Mesodermal cell (in vitro differentiated cells): ENCODE data around the gene FBXO2.

Source experiments
- H3K27ac ChIP-seq: 2 replicates; pipeline ENCODE4 v1.7.0; 2013; ENCODE audit warnings: mild to moderate bottlenecking, low read depth, low read length, moderate library complexity; ENCODE audit not compliant: severe bottlenecking
- H3K36me3 ChIP-seq: 2 replicates; pipeline ENCODE4 v1.7.1; 2013; ENCODE audit warnings: mild to moderate bottlenecking, low read length, moderate library complexity; ENCODE audit not compliant: control insufficient read depth, insufficient read depth
- H3K4me1 ChIP-seq: one replicate; pipeline ENCODE4 v1.7.1; 2013; ENCODE audit warnings: mild to moderate bottlenecking, low read length; ENCODE audit not compliant: insufficient read depth, control insufficient read depth, poor library complexity, severe bottlenecking
- H3K4me3 ChIP-seq: 2 replicates; pipeline ENCODE4 v1.7.0; 2013; ENCODE audit warnings: low read length, control low read depth, mild to moderate bottlenecking; ENCODE audit not compliant: insufficient read depth, poor library complexity, severe bottlenecking; ENCODE audit errors: extremely low read depth
- H3K9me3 ChIP-seq: 2 replicates; pipeline ENCODE4 v1.7.1; 2013; ENCODE audit warnings: mild to moderate bottlenecking, low read length, moderate library complexity; ENCODE audit not compliant: control insufficient read depth
- WGBS, 2 experiments: methylation state at CpG; one replicate each; pipeline ENCODE4 v1.1.5; 2013; ENCODE audit warnings: missing lambda C conversion rate in 2 of 2; ENCODE audit not compliant: insufficient coverage in 2 of 2; 5-methylcytosine and 5-hydroxymethylcytosine counted together

FBXO2 gene

DNA sequence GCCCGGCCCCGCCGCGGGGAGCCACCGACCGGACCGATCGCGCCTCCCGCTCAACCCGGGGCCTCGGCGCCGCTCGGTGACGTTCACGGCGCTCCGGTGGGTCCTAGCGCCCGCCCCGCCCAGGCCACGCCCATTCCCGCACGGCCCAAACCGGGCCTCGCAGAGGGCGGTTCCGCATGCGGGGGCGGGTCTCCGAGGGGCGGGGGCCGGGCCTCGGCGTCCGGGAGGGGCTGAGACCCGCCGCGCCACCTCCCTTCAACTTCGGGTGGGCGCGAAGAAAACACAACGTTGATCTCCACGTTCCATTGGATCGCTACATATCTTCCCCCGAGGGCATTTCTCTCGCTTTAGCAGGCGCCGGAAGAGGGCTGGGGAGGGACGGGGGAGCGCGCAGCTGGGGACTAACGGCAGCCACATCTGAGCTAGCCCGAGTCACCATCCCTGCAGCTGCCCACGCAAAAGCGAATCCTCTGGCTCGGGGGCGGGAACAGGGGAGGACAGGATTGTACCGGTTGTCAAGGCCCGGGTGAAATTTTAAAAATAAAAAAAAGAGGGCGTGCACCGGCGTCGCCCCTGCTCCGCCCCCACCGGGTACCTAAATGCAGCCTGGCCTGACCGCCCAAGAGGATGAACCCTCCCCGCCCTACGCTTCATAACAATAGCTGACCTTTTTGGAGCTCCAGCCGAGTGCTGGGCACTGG lies 27.0 kb upstream of the FBXO2 start, which contains the start of gene MAD2L2:
Gene MAD2L2, minus strand, starts transcription at position 78 of the 701 bp plus-strand sequence. CDS start 547 bp downstream, outside the sequence.
- WGBS, 2 experiments: 1% methylated on average over 47 to 60 of the region's 71 CpGs
- no peaks in the 10 kb centered on the region for H3K9me3 ChIP-seq

DNA sequence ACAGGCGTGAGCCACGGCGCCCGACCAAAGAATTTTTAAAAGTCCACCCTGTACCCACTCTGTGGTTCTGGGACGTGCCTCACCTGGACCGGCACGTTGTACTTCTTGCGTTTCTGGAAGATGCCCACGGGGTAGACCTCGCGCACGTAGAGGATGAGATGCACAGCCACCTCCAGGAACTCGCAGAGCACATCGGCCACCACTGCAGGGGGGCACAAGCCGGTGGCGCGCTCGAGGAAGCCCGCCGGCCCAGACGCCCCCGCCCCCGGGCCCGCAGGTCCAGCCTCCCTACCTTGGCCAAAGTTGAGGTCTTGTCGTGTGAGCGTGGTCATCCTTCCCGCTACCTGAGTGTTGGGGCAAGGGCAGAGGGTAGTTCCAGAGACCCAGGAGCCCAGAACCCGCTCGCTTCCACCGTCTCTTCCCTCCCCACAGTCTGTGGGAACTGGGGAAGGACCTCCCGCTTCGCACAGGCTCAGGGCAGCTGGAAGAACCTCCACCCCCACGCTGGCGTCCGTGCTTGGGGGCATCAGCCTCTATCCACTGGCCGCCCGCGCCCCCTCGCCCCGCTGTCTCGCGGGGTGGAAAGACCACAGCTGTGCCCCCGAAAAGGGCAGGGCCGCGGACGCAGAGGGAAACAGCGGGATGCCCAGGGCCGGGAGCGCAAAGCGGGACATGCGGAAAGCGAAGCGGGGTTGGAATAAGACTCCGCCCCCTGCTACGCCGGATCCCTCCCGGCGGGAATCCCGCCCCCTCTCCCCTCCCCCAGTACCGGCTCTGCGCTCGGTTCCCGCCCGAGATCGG lies 26.2 kb upstream of the FBXO2 start:
- 3 to 5% methylated on average over 36 to 38 of the region's 65 CpGs for WGBS, 2 experiments
- Histone ChIP-seq H3K9me3 (no peaks in the 10 kb centered on the region), H3K36me3 (peaks cover 32% of the 10 kb centered on the region), H3K4me3 (peak overlapping the region; percentile 87), H3K27ac (peak overlapping the region; percentile 31), H3K4me1 (peaks cover 11% of the 10 kb centered on the region)

More for the DNA sequence above, 27.0 kb upstream of the FBXO2 start, which contains the start of gene MAD2L2:
- H3K4me3 ChIP-seq: peak within 1 kb of the TSS; percentile 87
- H3K27ac ChIP-seq: peak within 1 kb of the TSS; percentile 31
- H3K4me1 ChIP-seq: peaks cover 11% of the 10 kb centered on the region
- H3K36me3 ChIP-seq: peaks cover 25% of the 10 kb centered on the region

DNA sequence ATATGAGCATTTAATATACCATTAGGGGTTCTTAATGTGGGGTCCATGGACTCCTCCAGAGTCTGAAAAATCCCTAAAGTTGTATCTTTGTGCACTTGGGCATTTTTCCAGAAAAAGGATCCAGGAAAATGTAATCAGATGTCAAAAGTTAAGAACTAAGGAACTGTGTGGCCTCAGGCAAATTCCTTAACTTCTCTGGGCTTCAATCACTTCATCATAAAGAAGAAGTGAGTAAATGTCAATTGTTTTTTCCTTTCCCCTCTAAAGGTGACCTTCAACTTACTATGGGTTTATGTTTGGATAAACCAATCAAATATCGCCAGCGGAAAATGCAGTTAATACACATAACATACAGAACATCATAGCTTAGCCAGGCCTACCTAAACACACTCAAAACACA lies 24.2 kb upstream of the FBXO2 start:
- H3K27ac ChIP-seq: no peak overlapping the region
- H3K36me3 ChIP-seq: peaks cover 46% of the 10 kb centered on the region
- H3K4me3 ChIP-seq: no peak overlapping the region
- 88 to 92% methylated on average over 2 of the region's 2 CpGs for WGBS, 2 experiments
- peaks cover 11% of the 10 kb centered on the region for H3K4me1 ChIP-seq
- no peaks in the 10 kb centered on the region for H3K9me3 ChIP-seq

DNA sequence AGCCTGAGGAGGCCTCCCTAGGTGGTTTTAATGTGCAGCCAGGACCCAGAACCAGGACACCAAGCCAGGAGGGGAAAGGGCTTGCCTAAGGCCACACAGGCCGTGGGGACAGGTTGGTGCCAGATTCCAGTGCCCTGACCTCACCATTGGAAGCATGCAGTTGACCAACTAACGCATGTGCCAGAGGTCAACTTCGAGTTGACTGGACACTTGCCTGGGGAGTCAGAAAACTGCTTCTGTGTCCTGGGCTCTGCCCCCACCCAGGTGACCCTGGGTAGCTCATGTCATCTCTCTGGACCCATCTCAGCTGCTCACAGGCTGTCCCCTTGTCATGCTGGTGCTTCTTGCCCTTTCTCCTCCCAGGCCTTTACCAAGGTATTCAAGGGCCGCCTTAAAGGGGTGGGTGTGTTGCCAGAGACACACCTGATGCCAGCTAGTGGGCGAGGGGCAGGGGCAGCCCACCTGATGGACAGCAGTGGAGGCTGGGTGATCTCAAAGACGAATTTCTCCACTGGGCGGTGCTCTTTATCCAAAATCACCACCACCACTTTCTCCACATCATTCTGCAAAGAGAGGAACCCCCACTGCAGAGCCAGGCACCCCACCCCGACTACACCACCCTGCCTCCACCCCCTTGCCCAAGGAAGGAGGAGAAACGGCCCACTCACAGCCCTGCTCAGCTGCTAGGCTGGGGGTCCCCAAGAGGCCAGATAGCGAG lies 22.3 kb upstream of the FBXO2 start:
- WGBS, 2 experiments: 88 to 89% methylated on average over 4 to 8 of the region's 10 CpGs
- peaks cover 53% of the 10 kb centered on the region for H3K36me3 ChIP-seq

DNA sequence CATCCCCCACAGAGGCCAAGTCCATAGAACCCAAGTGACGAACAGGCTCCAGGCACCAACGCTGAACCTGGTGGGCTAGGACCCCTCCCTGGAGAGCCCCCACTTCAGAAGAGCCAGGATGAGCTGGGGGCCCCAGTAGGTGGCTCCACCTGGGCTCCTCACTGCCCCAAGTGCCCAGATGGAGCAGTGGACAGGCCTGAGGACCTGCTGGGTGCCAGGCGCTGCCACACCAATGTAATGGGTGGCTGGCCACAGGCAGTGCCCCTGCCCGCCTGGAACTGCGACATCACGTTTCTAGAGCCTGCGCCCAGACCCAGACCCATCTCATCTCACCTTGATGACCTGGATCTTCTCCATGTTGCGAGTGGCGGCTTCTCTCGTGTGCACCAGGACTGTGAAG lies 21.1 kb upstream of the FBXO2 start:
- H3K36me3 ChIP-seq: peaks cover 58% of the 10 kb centered on the region
- no peaks in the 10 kb centered on the region for H3K9me3 ChIP-seq
- WGBS, 2 experiments: 93 to 96% methylated on average over 5 to 7 of the region's 10 CpGs
- no peak overlapping the region for H3K4me3 ChIP-seq
- H3K4me1 ChIP-seq: no peaks in the 10 kb centered on the region
- no peak overlapping the region for H3K27ac ChIP-seq

More for the DNA sequence above, 22.3 kb upstream of the FBXO2 start:
- H3K9me3 ChIP-seq: no peaks in the 10 kb centered on the region
- H3K4me3 ChIP-seq: no peak overlapping the region
- H3K4me1 ChIP-seq: peaks cover under 1% of the 10 kb centered on the region
- no peak overlapping the region for H3K27ac ChIP-seq

DNA sequence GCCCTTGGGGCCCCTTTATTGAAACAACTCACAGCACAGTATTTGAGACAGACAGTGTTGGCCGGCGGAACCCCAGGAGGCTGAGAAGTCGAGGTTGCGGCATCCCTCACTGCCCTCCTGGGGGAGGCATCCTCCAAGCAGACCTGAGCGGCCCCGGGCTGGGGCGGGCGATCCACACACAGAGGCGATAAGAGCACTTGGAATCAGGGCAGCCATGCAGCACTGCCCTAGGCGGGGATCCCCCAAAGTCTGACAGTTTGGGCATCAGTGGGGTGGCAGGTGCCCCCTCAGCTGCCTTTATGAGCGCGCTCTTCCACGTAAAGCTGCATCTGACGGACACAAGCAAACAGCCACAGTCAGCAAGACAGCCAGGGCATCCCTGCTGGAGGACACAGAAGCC lies 20.3 kb upstream of the FBXO2 start:
- no peaks in the 10 kb centered on the region for H3K4me1 ChIP-seq
- peaks cover 58% of the 10 kb centered on the region for H3K36me3 ChIP-seq
- 96 to 98% methylated on average over 13 to 14 of the region's 14 CpGs for WGBS, 2 experiments
- H3K27ac ChIP-seq: no peak overlapping the region
- no peaks in the 10 kb centered on the region for H3K9me3 ChIP-seq
- H3K4me3 ChIP-seq: no peak overlapping the region

DNA sequence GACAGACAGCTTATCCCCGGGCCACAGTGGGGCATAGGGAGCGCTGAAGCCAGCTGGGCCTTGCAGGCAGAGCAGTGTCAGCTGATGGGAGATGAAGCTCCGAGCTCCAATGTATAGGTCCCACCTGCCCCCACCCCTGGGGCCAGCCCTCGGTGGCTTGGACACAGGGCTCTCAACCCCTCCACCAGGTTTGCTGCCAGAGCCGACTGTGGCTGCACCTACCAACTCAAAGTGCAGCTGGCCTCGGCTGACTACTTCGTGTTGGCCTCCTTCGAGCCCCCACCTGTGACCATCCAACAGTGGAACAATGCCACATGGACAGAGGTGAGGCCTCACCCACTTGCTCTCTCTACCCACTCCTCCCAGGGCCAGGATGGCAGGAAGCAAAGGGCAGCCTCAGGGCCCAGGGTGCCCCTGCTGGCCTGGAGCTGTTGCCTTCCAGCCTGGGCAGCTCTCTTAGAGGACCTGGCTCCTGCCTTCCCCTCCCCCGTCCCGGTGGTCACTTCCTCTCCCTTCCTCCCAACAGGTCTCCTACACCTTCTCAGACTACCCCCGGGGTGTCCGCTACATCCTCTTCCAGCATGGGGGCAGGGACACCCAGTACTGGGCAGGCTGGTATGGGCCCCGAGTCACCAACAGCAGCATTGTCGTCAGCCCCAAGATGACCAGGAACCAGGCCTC lies 19.0 kb upstream of the FBXO2 start:
- H3K27ac ChIP-seq: no peak overlapping the region
- peaks cover 51% of the 10 kb centered on the region for H3K36me3 ChIP-seq

DNA sequence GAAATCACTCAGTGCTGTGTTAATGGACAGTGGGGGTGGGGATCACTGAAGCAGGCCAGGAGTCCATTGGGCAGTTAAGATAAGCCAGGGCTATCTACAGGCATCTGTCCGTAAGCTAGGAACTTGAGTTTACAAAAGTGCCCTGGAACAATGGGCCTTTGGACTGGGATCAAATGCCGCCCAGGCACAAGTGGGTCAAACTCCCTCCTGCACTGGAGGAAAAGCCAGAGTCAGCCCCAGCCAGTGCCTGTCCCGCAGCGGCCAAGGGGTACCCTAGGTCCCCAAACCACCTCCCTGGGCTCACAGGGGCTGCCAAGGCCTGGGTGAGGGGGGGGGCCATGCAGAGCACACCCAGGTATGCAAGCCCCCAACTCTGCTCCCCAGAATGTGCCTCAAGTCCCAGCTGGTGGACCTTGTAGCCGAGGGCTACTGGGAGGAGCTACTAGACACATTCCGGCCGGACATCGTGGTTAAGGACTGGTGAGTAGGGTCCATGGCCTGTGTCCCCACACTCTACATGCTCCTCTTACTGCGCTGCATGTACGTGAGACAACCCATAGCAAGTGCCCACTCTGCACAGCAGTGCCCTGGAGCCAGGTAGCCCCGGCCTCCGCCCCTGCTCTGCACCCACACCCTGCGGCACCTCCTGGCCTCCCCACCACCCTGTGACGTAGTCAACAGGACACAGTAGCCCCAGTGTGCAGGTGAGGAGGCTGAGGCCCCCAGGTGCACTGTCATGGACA lies 17.5 kb upstream of the FBXO2 start:
- H3K4me3 ChIP-seq: no peak overlapping the region
- no peak overlapping the region for H3K27ac ChIP-seq
- H3K9me3 ChIP-seq: no peaks in the 10 kb centered on the region
- peaks cover 38% of the 10 kb centered on the region for H3K36me3 ChIP-seq
- H3K4me1 ChIP-seq: no peaks in the 10 kb centered on the region
- 89 to 98% methylated on average over 9 to 12 of the region's 14 CpGs for WGBS, 2 experiments

More for the DNA sequence above, 19.0 kb upstream of the FBXO2 start:
- Histone ChIP-seq H3K4me1 (no peaks in the 10 kb centered on the region), H3K9me3 (no peaks in the 10 kb centered on the region), H3K4me3 (no peak overlapping the region)
- WGBS, 2 experiments: 95 to 98% methylated on average over 11 to 14 of the region's 14 CpGs

DNA sequence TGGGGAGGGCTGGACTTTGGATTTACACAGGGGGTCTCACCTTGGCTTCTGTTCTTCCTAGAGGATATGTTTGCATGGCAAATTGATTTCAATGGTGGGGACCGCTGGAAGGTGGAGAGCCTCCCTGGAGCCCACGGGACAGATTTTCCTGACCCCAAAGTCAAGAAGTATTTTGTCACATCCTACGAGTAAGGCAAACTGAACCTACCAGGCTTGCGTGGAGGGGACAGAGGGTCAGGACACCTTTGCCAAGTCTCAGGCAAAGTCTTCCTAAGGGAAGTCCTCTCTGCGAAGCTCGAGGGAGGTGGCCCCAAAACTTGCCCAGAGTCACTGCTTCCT lies 16.9 kb upstream of the FBXO2 start:
- H3K4me3 ChIP-seq: no peak overlapping the region
- H3K27ac ChIP-seq: no peak overlapping the region
- WGBS, 2 experiments: 86 to 97% methylated on average over 5 to 6 of the region's 6 CpGs
- H3K36me3 ChIP-seq: peaks cover 33% of the 10 kb centered on the region
- H3K9me3 ChIP-seq: no peaks in the 10 kb centered on the region
- H3K4me1 ChIP-seq: no peaks in the 10 kb centered on the region

DNA sequence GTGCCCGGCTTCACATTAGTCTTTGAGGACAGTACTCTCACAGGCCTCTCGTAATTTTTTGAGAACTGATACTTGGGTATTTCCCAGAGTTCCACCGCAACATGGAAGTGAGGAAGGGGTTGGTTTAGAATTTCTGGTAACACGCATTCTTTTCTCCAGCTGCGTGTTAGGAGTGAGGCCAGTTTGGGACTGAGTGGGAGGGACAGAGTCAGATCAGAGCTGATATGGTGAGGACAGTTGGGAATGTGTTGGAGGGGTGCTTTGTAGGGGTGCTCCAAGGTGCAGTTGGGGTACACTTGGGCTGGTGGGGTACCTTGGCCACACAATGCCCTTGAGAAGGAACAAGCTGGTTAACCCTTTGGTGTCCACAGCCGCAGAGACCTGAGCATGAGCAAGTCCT lies 16.5 kb upstream of the FBXO2 start:
- Histone ChIP-seq H3K9me3 (no peaks in the 10 kb centered on the region), H3K4me1 (no peaks in the 10 kb centered on the region), H3K36me3 (peaks cover 29% of the 10 kb centered on the region), H3K27ac (no peak overlapping the region), H3K4me3 (no peak overlapping the region)
- 86 to 90% methylated on average over 5 of the region's 6 CpGs for WGBS, 2 experiments
